Neuronal stem cell (in vitro differentiated cells): ENCODE measurements around the gene SEMA3B.

ENCODE experiments used
- DNase-seq: peaks from one replicate; pipeline ENCODE4 v3.0.0-alpha.2; 2013; ENCODE audit warnings: low spot score
- H2AFZ ChIP-seq: one replicate; pipeline ENCODE4 v1.6.1; 2013; ENCODE audit warnings: mild to moderate bottlenecking, low read length, inconsistent platforms
- H2AK5ac ChIP-seq: 2 replicates; pipeline ENCODE4 v1.6.1; 2013; ENCODE audit warnings: low read depth, mild to moderate bottlenecking, inconsistent platforms, low read length, moderate library complexity, mixed read lengths
- H2BK120ac ChIP-seq: 2 replicates; pipeline ENCODE4 v1.6.1; 2013; ENCODE audit warnings: low read depth, mild to moderate bottlenecking, inconsistent platforms, low read length, moderate library complexity, mixed read lengths
- H2BK12ac ChIP-seq: one replicate; pipeline ENCODE4 v1.6.1; 2013; ENCODE audit warnings: low read length, inconsistent platforms
- H2BK15ac ChIP-seq: 2 replicates; pipeline ENCODE4 v1.6.1; 2013; ENCODE audit warnings: mild to moderate bottlenecking, low read length, inconsistent platforms, mixed read lengths
- H2BK5ac ChIP-seq: one replicate; pipeline ENCODE4 v1.6.1; 2013; ENCODE audit warnings: inconsistent platforms, mild to moderate bottlenecking, low read length, moderate library complexity
- H3K14ac ChIP-seq: one replicate; pipeline ENCODE4 v1.6.1; 2013; ENCODE audit warnings: low read length, inconsistent platforms
- H3K18ac ChIP-seq: 2 replicates; pipeline ENCODE4 v1.6.1; 2013; ENCODE audit warnings: low read length, inconsistent platforms
- H3K23ac ChIP-seq: 2 replicates; pipeline ENCODE4 v1.6.1; 2013; ENCODE audit warnings: low read depth, mild to moderate bottlenecking, mixed read lengths, low read length, inconsistent platforms; ENCODE audit not compliant: poor library complexity
- H3K27ac ChIP-seq: replicated peaks from 3 replicates; pipeline ENCODE4 v1.5.1; 2013; ENCODE audit warnings: low read length, inconsistent platforms
- H3K27me3 ChIP-seq, 3 experiments: 2 replicates each; pipeline ENCODE4 v1.6.1; 2013; ENCODE audit warnings: low read length in 3 of 3, mild to moderate bottlenecking in 2 of 3, inconsistent platforms in 1 of 3, low read depth in 1 of 3, mixed read lengths in 1 of 3, moderate library complexity in 1 of 3; ENCODE audit not compliant: control insufficient read depth in 3 of 3, insufficient read depth in 3 of 3
- H3K36me3 ChIP-seq, 2 donors: replicated peaks in 1 of 2; 2 replicates each; pipeline ENCODE4 v1.6.1; 2013; ENCODE audit warnings: low read length in 2 of 2; ENCODE audit not compliant: control insufficient read depth in 2 of 2, insufficient read depth in 2 of 2
- H3K4ac ChIP-seq: 2 replicates; pipeline ENCODE4 v1.6.1; 2013; ENCODE audit warnings: inconsistent platforms, mild to moderate bottlenecking, low read length, moderate library complexity
- H3K4me1 ChIP-seq, 2 donors: 1 replicate in 1 of 2; 2 replicates in 1 of 2; pipeline ENCODE4 v1.6.1; 2013; ENCODE audit warnings: low read length in 2 of 2, low read depth in 1 of 2; ENCODE audit not compliant: control insufficient read depth in 2 of 2, insufficient read depth in 1 of 2
- H3K4me2 ChIP-seq: one replicate; pipeline ENCODE4 v1.6.1; 2013; ENCODE audit warnings: mild to moderate bottlenecking, low read length, inconsistent platforms; ENCODE audit not compliant: insufficient read depth, poor library complexity, severe bottlenecking
- H3K4me3 ChIP-seq, 2 donors: 2 replicates each; pipeline ENCODE4 v1.5.1; 2013; ENCODE audit warnings: low read length in 2 of 2, mild to moderate bottlenecking in 2 of 2, inconsistent platforms in 1 of 2, moderate library complexity in 1 of 2
- H3K79me1 ChIP-seq: one replicate; pipeline ENCODE4 v1.6.1; 2013; ENCODE audit warnings: low read depth, mild to moderate bottlenecking, inconsistent platforms, low read length, moderate library complexity
- H3K9ac ChIP-seq: one replicate; pipeline ENCODE4 v1.6.1; 2013; ENCODE audit warnings: mild to moderate bottlenecking, low read depth, low read length, inconsistent platforms; ENCODE audit not compliant: poor library complexity
- H3K9me3 ChIP-seq, 2 donors: replicated peaks in 1 of 2; 2 replicates each; pipeline versions ENCODE3 to v1.6.1; 2013; ENCODE audit warnings: low read length in 2 of 2, mild to moderate bottlenecking in 2 of 2, inconsistent platforms in 1 of 2, low read depth in 1 of 2, mixed read lengths in 1 of 2, moderate library complexity in 1 of 2; ENCODE audit not compliant: control insufficient read depth in 2 of 2, insufficient read depth in 1 of 2
- H4K8ac ChIP-seq: one replicate; pipeline ENCODE4 v1.6.1; 2013; ENCODE audit warnings: low read depth, mild to moderate bottlenecking, inconsistent platforms, low read length, moderate library complexity
- H4K91ac ChIP-seq: one replicate; pipeline ENCODE4 v1.6.1; 2013; ENCODE audit warnings: low read length, low read depth, mild to moderate bottlenecking, inconsistent platforms; ENCODE audit not compliant: poor library complexity
- WGBS, 2 donors: extraction: QIAGEN DNeasy Blood & Tissue Kit; methylation state at CpG; one replicate each; pipeline ENCODE4 v1.1.7; 2013; ENCODE audit warnings: missing lambda C conversion rate in 2 of 2, mixed read lengths in 1 of 2; ENCODE audit not compliant: insufficient read length in 2 of 2, insufficient replicate concordance in 1 of 2; ENCODE audit errors: extremely low coverage in 2 of 2; 5-methylcytosine and 5-hydroxymethylcytosine counted together

Gene SEMA3B

DNA sequence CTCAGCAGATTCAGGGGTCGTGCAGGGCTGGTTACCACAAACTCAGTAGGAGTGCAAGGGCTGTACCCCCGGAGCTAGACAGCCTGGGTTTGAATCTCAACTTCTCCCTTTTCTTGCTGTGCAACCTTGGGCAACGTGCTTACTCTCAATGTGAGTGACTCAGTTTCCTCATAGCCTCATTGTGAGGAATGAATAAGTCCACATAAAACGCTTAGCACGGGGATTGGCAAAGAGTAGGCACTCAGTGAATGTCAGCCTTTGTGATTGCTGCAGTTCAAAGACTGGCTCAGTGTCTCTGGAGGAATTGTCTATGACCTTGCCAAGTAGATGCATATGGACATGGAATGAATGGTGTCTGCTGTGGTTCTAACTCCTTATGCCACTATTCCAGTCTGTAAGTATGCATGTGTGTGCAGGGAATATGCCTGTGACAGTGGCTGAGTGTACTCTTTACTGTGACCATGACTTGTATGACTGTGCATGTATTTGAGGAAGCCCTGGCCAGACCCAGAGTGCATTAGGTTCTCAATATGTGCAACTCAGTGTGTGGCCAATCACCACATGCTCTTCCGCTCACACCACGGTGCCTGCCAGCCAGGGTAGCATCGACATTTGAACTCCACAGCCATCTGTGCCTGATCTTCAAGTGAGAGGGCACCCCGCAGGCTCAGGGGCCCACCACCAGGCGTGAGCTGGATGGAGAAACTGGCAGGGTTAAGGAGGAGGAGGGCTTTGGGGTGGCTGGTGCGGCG, 31.2 kb downstream of the SEMA3B start:
- H3K9ac ChIP-seq: no peak overlapping the region
- no peak overlapping the region for H4K8ac ChIP-seq
- no peak for DNase-seq
- H3K4me3 ChIP-seq: peak overlapping the region; percentile 70 to 82
- no peaks in the 10 kb centered on the region for H3K79me1 ChIP-seq
- no peak overlapping the region for H3K23ac ChIP-seq
- peak overlapping the region; percentile 0 for H3K18ac ChIP-seq
- H2AK5ac ChIP-seq: peak overlapping the region; percentile 40
- H2BK12ac ChIP-seq: no peak overlapping the region
- no peak overlapping the region for H2BK120ac ChIP-seq
- no peak overlapping the region for H3K27ac ChIP-seq
- H2BK5ac ChIP-seq: no peak overlapping the region
- no peak overlapping the region for H2BK15ac ChIP-seq
- no peaks in the 10 kb centered on the region for H3K9me3 ChIP-seq
- H2AFZ ChIP-seq: peak overlapping the region; percentile 86
- no peak overlapping the region for H3K4ac ChIP-seq
- no peaks in the 10 kb centered on the region for H3K27me3 ChIP-seq
- no peaks in the 10 kb centered on the region for H3K36me3 ChIP-seq
- no CpG with 5 or more reads among the region's 12 CpGs for WGBS, 2 donors
- no peak overlapping the region for H4K91ac ChIP-seq
- H3K14ac ChIP-seq: no peak overlapping the region
- H3K4me2 ChIP-seq: peak overlapping the region; percentile 48
- peaks cover 12 to 14% of the 10 kb centered on the region in 2 donors for H3K4me1 ChIP-seq

DNA sequence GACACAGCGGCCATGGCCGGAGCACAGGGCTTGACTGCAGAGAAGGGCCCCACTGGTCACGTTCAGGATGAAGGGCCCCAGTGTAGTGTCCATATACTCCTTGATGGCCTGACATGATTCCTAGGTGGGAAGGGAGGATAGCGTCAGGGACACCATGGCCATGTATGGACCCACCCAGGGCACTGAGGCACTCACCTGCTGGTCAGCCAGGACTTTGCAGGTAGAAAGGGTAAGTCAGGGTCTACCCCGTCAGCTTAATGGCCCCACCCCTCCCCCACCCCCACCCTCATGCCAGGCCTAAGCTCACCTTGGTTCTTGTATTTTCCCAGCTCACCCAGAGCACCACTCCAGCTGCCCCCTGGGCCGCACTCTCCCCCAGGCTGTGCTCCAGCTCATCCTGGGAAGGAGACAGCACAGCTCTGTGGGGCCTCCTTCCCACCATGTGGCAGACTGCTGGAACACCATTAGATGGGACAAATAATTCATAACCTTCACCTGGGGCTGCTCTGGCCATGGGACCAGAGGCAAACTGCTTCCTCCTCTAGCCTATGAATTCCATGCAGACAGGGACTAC, 31.8 kb downstream of the SEMA3B start:
- Histone ChIP-seq H3K23ac (no peak overlapping the region), H2BK15ac (no peak overlapping the region), H3K36me3 (no peaks in the 10 kb centered on the region), H3K9me3 (no peaks in the 10 kb centered on the region), H3K4ac (no peak overlapping the region), H4K91ac (no peak overlapping the region), H2BK120ac (no peak overlapping the region), H2BK12ac (no peak overlapping the region), H2AK5ac (peak overlapping the region; percentile 40), H3K4me2 (no peak overlapping the region), H3K79me1 (no peaks in the 10 kb centered on the region), H4K8ac (no peak overlapping the region), H2BK5ac (no peak overlapping the region), H3K14ac (no peak overlapping the region), H3K18ac (peak overlapping the region; percentile 0), H3K4me1 (peaks cover 12 to 14% of the 10 kb centered on the region in 2 donors), H3K9ac (no peak overlapping the region), H3K27me3 (no peaks in the 10 kb centered on the region), H3K27ac (no peak overlapping the region), H3K4me3 (no peak overlapping the region), H2AFZ (no peak overlapping the region)
- DNase-seq: no peak
- WGBS, 2 donors: no CpG with 5 or more reads among the region's 6 CpGs

DNA sequence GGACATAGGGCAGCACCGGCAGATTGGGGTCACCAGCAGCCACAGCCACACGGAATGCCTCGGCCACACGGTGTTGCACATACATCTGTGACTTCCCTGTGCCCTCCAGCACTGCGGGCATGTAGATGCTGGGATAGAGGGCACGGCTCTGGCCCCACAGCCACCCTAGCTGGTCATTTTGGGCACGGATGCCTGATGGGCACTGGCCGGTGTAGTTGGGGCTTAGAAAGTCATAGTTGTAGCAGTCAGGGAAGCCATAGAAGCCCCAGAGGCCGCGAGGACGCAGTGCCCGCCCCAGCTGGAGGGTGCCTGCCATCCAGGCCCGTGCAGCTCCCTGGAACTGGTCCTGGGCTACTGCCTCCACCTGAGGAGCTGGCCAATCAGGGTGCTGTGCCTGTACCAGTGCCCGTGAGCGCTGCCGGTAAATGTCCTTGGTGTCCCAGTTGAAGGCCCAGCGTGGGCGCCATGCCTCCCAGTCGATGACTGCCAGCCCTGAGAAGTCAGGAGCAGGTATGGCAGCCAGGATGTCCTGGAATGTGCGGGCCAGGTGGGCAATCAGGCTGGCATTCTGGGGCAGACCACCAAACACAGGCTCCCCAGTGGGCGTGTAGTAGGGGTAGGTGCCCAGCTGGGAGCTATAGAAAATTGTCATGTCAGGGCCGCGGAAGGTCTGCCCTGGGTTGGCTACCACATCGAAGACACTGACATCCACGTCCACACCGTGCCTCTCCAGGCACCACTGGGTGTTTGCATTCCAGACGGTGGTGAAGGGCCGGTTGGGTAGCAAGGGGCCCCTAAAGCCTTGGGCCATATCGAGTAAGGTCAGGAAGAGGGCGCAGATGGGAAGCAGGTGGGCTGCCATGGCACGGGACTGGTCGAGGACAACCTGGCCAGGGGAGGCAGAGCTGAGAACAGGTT, 33.4 kb downstream of the SEMA3B start:
- no peak overlapping the region for H2BK120ac ChIP-seq
- H3K9me3 ChIP-seq: no peaks in the 10 kb centered on the region
- H3K27me3 ChIP-seq: no peaks in the 10 kb centered on the region
- no peaks in the 10 kb centered on the region for H3K79me1 ChIP-seq
- no peak overlapping the region for H3K27ac ChIP-seq
- peak overlapping the region; percentile 96 for H2AK5ac ChIP-seq
- H2BK12ac ChIP-seq: no peak overlapping the region
- no peak overlapping the region for H3K4me2 ChIP-seq
- no CpG with 5 or more reads among the region's 32 CpGs for WGBS, 2 donors
- peak overlapping the region in 1 of 2 donors; percentile 11 for H3K4me3 ChIP-seq
- H3K9ac ChIP-seq: peak overlapping the region; percentile 78
- H3K23ac ChIP-seq: no peak overlapping the region
- H2BK5ac ChIP-seq: peak overlapping the region; percentile 88
- peaks cover 12 to 14% of the 10 kb centered on the region in 2 donors for H3K4me1 ChIP-seq
- DNase-seq: no peak
- no peak overlapping the region for H2AFZ ChIP-seq
- peak overlapping the region; percentile 70 for H3K18ac ChIP-seq
- no peaks in the 10 kb centered on the region for H3K36me3 ChIP-seq
- peak overlapping the region; percentile 84 for H3K14ac ChIP-seq
- peak overlapping the region; percentile 69 for H2BK15ac ChIP-seq
- peak overlapping the region; percentile 45 for H4K8ac ChIP-seq
- H4K91ac ChIP-seq: no peak overlapping the region
- peak overlapping the region; percentile 72 for H3K4ac ChIP-seq
